ENCODE measurements around the gene ASAP3. TPM values are rescaled to one million over a fixed set of nuclear protein-coding genes. Genes with fewer than 3 reads are reported as not detected.

Gene ASAP3
- 100 to 1,000 TPM in 1 of 5 donors, 10 to 100 TPM in 4; 29.2 to 228 (median 45.5) TPM for total RNA-seq
- polyA plus RNA-seq = 10 to 100 TPM; 24.9 to 27.7 (median 25.1) TPM
- long read RNA-seq, donor 1, full-length matches to known transcripts = 1 of 1 reads
- long read RNA-seq, donor 1, partial matches to known transcripts = 0 of 1 reads
- long read RNA-seq, donor 1, other reads (novel, unspliced or antisense) = 0 of 1 reads
- long read RNA-seq, donor 2 = 0 reads
- long read RNA-seq, donor 3 = 0 reads
- long read RNA-seq, donor 4 = 0 reads
- long read RNA-seq, donor 5, full-length matches to known transcripts = 2 of 2 reads
- long read RNA-seq, donor 5, partial matches to known transcripts = 0 of 2 reads
- long read RNA-seq, donor 5, other reads (novel, unspliced or antisense) = 0 of 2 reads
- long read RNA-seq, donor 6 = 0 reads
- long read RNA-seq, donor 7, full-length matches to known transcripts = 1 of 1 reads
- long read RNA-seq, donor 7, partial matches to known transcripts = 0 of 1 reads
- long read RNA-seq, donor 7, other reads (novel, unspliced or antisense) = 0 of 1 reads
- long read RNA-seq, donor 8, full-length matches to known transcripts = 2 of 2 reads
- long read RNA-seq, donor 8, partial matches to known transcripts = 0 of 2 reads
- long read RNA-seq, donor 8, other reads (novel, unspliced or antisense) = 0 of 2 reads
- long read RNA-seq, donor 9 = 0 reads
- long read RNA-seq, donor 10 = 0 reads

- peak; percentile 63 to 76 for DNase-seq
- Histone ChIP-seq H3K9me3 (no peaks in the 10 kb centered on the region), H3K4me1 (peaks cover 25 to 60% (median 47%) of the 10 kb centered on the region in 4 donors), H3K27ac (peak within 1 kb of the TSS; percentile 81 to 96 (median 90)), H3K36me3 (no peaks in the 10 kb centered on the region), H3K27me3 (peaks cover 0 to 18% (median 0%) of the 10 kb centered on the region in 3 donors), H3K4me3 (peak within 1 kb of the TSS; percentile 63 to 98 (median 92))
- TF ChIP-seq POLR2A (IDR thresholded peaks at IDR 0.05) (no peak), EP300 (IDR thresholded peaks at IDR 0.05) (no peak), POLR2AphosphoS5 (IDR thresholded peaks at IDR 0.05) (peak in 2 of 3 donors; percentile 31 to 57)
- TF ChIP-seq, protein P1, sequence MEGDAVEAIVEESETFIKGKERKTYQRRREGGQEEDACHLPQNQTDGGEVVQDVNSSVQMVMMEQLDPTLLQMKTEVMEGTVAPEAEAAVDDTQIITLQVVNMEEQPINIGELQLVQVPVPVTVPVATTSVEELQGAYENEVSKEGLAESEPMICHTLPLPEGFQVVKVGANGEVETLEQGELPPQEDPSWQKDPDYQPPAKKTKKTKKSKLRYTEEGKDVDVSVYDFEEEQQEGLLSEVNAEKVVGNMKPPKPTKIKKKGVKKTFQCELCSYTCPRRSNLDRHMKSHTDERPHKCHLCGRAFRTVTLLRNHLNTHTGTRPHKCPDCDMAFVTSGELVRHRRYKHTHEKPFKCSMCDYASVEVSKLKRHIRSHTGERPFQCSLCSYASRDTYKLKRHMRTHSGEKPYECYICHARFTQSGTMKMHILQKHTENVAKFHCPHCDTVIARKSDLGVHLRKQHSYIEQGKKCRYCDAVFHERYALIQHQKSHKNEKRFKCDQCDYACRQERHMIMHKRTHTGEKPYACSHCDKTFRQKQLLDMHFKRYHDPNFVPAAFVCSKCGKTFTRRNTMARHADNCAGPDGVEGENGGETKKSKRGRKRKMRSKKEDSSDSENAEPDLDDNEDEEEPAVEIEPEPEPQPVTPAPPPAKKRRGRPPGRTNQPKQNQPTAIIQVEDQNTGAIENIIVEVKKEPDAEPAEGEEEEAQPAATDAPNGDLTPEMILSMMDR (IDR thresholded peaks at IDR 0.05) = no peak
- WGBS, 5 donors = 0 to 2% (median 1%) methylated on average over 29 to 83 of the region's 84 CpGs
- intact Hi-C loops (cut with DNase I; ENCODE audit: low total_unique reads) = no loop called here
Observed at GRCh38 chr1:23483321-23484252, at the start of gene ASAP3. Gene ASAP3 (minus strand): TSS chr1:23484179. CDS start chr1:23484133, 46 bp downstream.

DNA sequence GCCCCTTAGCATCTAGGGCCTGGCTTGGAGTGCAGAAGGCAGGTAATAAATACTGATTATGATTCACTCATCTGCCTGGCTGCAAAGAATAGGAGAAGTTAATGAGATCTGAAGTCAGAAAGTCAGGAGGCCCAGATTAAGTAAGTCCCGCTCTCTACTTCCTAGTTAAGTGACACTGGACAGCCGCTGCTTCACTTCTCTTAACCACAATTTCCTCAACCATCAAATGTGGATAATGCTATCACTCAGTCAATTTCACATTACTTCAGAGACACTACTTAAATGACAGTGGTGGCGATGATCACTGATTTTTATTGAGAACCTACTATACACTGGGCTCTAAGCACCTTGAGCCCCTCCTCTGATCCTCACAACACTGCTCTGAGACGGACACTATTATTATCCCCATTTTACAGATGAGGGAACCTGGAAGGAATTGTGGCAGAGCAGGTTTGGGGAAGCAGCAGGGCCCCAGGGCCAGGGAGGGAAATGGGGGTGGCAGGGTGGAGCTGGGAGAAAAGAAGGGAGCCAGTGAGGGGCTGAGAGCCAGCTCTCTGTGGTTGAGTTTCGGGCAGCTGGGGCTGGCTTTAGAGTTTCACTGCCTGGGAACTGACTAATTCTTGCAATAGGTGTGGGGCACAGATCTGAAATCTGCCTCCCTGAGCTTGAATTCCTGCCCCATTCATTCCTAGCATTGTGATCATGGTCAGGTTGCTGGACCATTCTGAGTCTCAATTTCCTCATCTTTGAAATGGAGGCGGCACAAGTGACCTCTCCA is 49.5 kb upstream of the ASAP3 start:
- Histone ChIP-seq H3K27me3 (peaks cover 0 to 7% (median 7%) of the 10 kb centered on the region in 3 donors), H3K9me3 (no peaks in the 10 kb centered on the region), H3K4me1 (peaks cover 18 to 57% (median 30%) of the 10 kb centered on the region in 4 donors), H3K4me3 (no peak overlapping the region), H3K27ac (peak overlapping the region in 2 of 5 donors; percentile 31 to 47), H3K36me3 (no peaks in the 10 kb centered on the region)
- TF ChIP-seq POLR2A (IDR thresholded peaks at IDR 0.05) (no peak), EP300 (IDR thresholded peaks at IDR 0.05) (no peak), POLR2AphosphoS5 (IDR thresholded peaks at IDR 0.05) (no peak)
- TF ChIP-seq, protein P1 (IDR thresholded peaks at IDR 0.05) = no peak
- DNase-seq = no peak
- 71 to 85% (median 80%) methylated on average over 6 of the region's 6 CpGs for WGBS, 5 donors
- intact Hi-C loops (cut with DNase I; ENCODE audit: low total_unique reads) = no loop called here

- DNase-seq = no peak
- WGBS, 5 donors = 44 to 60% (median 46%) methylated on average over 3 to 5 of the region's 5 CpGs
- Histone ChIP-seq H3K27ac (peak overlapping the region in 1 of 5 donors; percentile 76), H3K4me1 (peaks cover 28 to 75% (median 43%) of the 10 kb centered on the region in 4 donors), H3K36me3 (no peaks in the 10 kb centered on the region), H3K4me3 (peak overlapping the region; percentile 37 to 79 (median 62)), H3K9me3 (no peaks in the 10 kb centered on the region), H3K27me3 (peaks cover 0 to 22% (median 7%) of the 10 kb centered on the region in 3 donors)
- TF ChIP-seq EP300 (IDR thresholded peaks at IDR 0.05) = no peak
- TF ChIP-seq, protein P1 (IDR thresholded peaks at IDR 0.05) = peak in 1 of 7 experiments; percentile 2
- intact Hi-C loops (cut with DNase I; ENCODE audit: low total_unique reads) = no loop called here
Observed at GRCh38 chr1:23531562-23532094, 47.6 kb upstream of the ASAP3 start.
